GM23338 (cell line): Measurements from ENCODE around the gene PTGIR. TPM values are rescaled to one million over a fixed set of nuclear protein-coding genes. Genes with fewer than 3 reads are reported as not detected.

ENCODE experiments used
- ATAC-seq: fragments of 200-7000 bp; cut with Tn5 transposase; 3 replicates; pipeline ENCODE4 v1.9.1; 2020
- DNase-seq: peaks from one replicate; pipeline ENCODE4 v3.0.0-alpha.2; 2015; ENCODE audit warnings: low spot score
- H2AFZ ChIP-seq: fragments of 200-600 bp; sonication (generic); 2 replicates; pipeline ENCODE4 v1.8.0; 2016; ENCODE audit warnings: antibody characterized with exemption, mild to moderate bottlenecking, moderate library complexity
- H3F3A ChIP-seq: fragments of 200-600 bp; sonication (generic); replicated peaks from 2 replicates; pipeline ENCODE4 v1.8.0; 2017; ENCODE audit warnings: antibody characterized with exemption, mixed run types, low read depth
- H3K27ac ChIP-seq: fragments of 200-600 bp; sonication (generic); 2 replicates; pipeline ENCODE4 v1.6.1; 2016; ENCODE audit warnings: low read depth
- H3K27me3 ChIP-seq: fragments of 200-600 bp; sonication (generic); 2 replicates; pipeline ENCODE4 v1.8.0; 2016; ENCODE audit warnings: mild to moderate bottlenecking, mixed run types, moderate library complexity; ENCODE audit not compliant: insufficient read depth
- H3K36me3 ChIP-seq: fragments of 200-600 bp; sonication (generic); 2 replicates; pipeline ENCODE4 v1.8.0; 2016; ENCODE audit warnings: mild to moderate bottlenecking; ENCODE audit not compliant: insufficient read depth
- H3K4me1 ChIP-seq: fragments of 200-600 bp; sonication (generic); 2 replicates; pipeline ENCODE4 v1.8.0; 2016; ENCODE audit warnings: mild to moderate bottlenecking, moderate library complexity; ENCODE audit not compliant: insufficient read depth
- H3K4me2 ChIP-seq: fragments of 200-600 bp; sonication (generic); 2 replicates; pipeline ENCODE4 v1.7.1; 2017; ENCODE audit warnings: mixed run types
- H3K4me3 ChIP-seq: fragments of 200-600 bp; sonication (generic); 2 replicates; pipeline ENCODE4 v1.6.1; 2016; ENCODE audit warnings: mixed run types
- H3K79me2 ChIP-seq: fragments of 200-600 bp; sonication (generic); replicated peaks from 2 replicates; pipeline ENCODE4 v1.8.0; 2017; ENCODE audit warnings: mild to moderate bottlenecking; ENCODE audit not compliant: insufficient read depth
- H3K9me2 ChIP-seq: fragments of 200-600 bp; sonication (generic); 2 replicates; pipeline ENCODE4 v1.8.0; 2017; ENCODE audit not compliant: insufficient read depth
- H4K20me1 ChIP-seq: fragments of 200-600 bp; sonication (generic); replicated peaks from 2 replicates; pipeline ENCODE4 v1.8.0; 2017; ENCODE audit warnings: mild to moderate bottlenecking; ENCODE audit not compliant: insufficient read depth
- H3K27ac Mint-ChIP-seq: 2 replicates; pipeline ENCODE4 v1.8.0; 2020; ENCODE audit warnings: inconsistent platforms, mild to moderate bottlenecking, moderate library complexity, mixed read lengths
- H3K27me3 Mint-ChIP-seq: 3 replicates; pipeline ENCODE4 v1.8.0; 2022; ENCODE audit warnings: low read depth, mild to moderate bottlenecking, moderate library complexity, mixed read lengths, inconsistent platforms; ENCODE audit not compliant: insufficient read depth, poor library complexity
- H3K36me3 Mint-ChIP-seq: 3 replicates; pipeline ENCODE4 v1.8.0; 2021; ENCODE audit warnings: low read depth, mild to moderate bottlenecking, inconsistent platforms, moderate library complexity, mixed read lengths
- H3K4me1 Mint-ChIP-seq: 3 replicates; pipeline ENCODE4 v1.8.0; 2020; ENCODE audit warnings: mild to moderate bottlenecking, inconsistent platforms, mixed read lengths
- H3K4me3 Mint-ChIP-seq: 3 replicates; pipeline ENCODE4 v1.8.0; 2021; ENCODE audit warnings: moderate library complexity, mild to moderate bottlenecking, inconsistent platforms, mixed read lengths
- H3K9me3 Mint-ChIP-seq: 3 replicates; pipeline ENCODE4 v1.8.0; 2020; ENCODE audit warnings: moderate library complexity, mild to moderate bottlenecking, inconsistent platforms, mixed read lengths
- CREB1 ChIP-seq: fragments of 250-450 bp; sonication (Bioruptor Pico); IDR thresholded peaks from 2 replicates; pipeline ENCODE4 v1.5.0; 2020; ENCODE audit warnings: low read depth, mild to moderate bottlenecking, moderate library complexity
- EZH2 ChIP-seq: fragments of 200-600 bp; sonication (generic); IDR thresholded peaks from one replicate; pipeline ENCODE4 v1.8.0; 2017; ENCODE audit warnings: antibody characterized with exemption, mild to moderate bottlenecking, low read depth; ENCODE audit not compliant: unreplicated experiment
- POLR2AphosphoS5 ChIP-seq: IDR thresholded peaks from 2 replicates; pipeline ENCODE4 v1.6.1; 2016; ENCODE audit warnings: antibody characterized with exemption, low read depth
- STAT1 ChIP-seq: IDR thresholded peaks from one replicate; pipeline ENCODE4 v1.6.1; 2016; ENCODE audit warnings: antibody characterized with exemption; ENCODE audit not compliant: unreplicated experiment
- ZNF114 ChIP-seq: fragments of 250-450 bp; sonication (Bioruptor Pico); IDR thresholded peaks from 2 replicates; pipeline ENCODE4 v1.5.0; 2020; ENCODE audit warnings: mild to moderate bottlenecking, moderate library complexity
- ZNF331 ChIP-seq: fragments of 250-450 bp; sonication (Bioruptor Pico); IDR thresholded peaks from 2 replicates; pipeline ENCODE4 v1.5.0; 2020; ENCODE audit warnings: low read depth, mild to moderate bottlenecking, moderate library complexity
- polyA plus RNA-seq: library from polyadenylated mRNA; unstranded; fragments of >200 nt; fragmentation: Nextera tagmentation; extraction: Ambion mirVana; gene quantifications from 2 replicates; pipeline ENCODE4 v1.2.1, GENCODE V29; 2016
- total RNA-seq: library from RNA; depleted of rRNA; stranded (reverse); fragments of >200 nt; shearing (Covaris generic); gene quantifications from 2 replicates; pipeline ENCODE4 v1.2.3, GENCODE V29; 2014
- TF ChIP-seq, protein P1 (sequence below): IDR thresholded peaks from 2 replicates; pipeline ENCODE4 v1.6.1; 2016; ENCODE audit warnings: antibody characterized with exemption
- TF ChIP-seq, protein P2 (sequence below): IDR thresholded peaks from one replicate; pipeline ENCODE4 v1.6.1; 2018; ENCODE audit warnings: antibody characterized with exemption; ENCODE audit not compliant: unreplicated experiment

Gene PTGIR
- total and polyA plus RNA-seq, 2 experiments from 2014 or later = not detected

DNA sequence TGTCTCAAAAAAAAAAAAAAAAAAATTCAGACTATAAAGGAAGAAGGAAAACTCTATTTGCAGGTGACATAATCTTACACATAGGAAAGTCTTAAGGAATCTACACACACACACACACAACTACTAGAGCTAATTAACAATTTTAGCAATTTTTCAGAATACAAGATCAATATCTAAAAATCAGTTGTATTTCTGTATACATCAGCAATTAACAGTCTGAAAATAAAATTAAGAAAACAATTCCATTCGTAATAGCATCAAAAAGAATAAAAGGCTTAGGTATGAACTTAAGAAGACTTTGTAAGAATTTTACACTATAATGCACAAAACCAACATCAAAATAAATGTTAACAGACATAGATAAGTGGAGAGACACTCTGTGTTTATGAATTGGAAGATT is 39.4 kb downstream of the PTGIR start (continued):
- TF ChIP-seq, protein P1, sequence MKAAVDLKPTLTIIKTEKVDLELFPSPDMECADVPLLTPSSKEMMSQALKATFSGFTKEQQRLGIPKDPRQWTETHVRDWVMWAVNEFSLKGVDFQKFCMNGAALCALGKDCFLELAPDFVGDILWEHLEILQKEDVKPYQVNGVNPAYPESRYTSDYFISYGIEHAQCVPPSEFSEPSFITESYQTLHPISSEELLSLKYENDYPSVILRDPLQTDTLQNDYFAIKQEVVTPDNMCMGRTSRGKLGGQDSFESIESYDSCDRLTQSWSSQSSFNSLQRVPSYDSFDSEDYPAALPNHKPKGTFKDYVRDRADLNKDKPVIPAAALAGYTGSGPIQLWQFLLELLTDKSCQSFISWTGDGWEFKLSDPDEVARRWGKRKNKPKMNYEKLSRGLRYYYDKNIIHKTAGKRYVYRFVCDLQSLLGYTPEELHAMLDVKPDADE = no peak
- TF ChIP-seq ZNF331 (CRISPR knock-in tag) (no peak), EZH2 (no peak), CREB1 (CRISPR knock-in tag) (no peak), POLR2AphosphoS5 (no peak), ZNF114 (CRISPR knock-in tag) (no peak)
- TF ChIP-seq, protein P2, sequence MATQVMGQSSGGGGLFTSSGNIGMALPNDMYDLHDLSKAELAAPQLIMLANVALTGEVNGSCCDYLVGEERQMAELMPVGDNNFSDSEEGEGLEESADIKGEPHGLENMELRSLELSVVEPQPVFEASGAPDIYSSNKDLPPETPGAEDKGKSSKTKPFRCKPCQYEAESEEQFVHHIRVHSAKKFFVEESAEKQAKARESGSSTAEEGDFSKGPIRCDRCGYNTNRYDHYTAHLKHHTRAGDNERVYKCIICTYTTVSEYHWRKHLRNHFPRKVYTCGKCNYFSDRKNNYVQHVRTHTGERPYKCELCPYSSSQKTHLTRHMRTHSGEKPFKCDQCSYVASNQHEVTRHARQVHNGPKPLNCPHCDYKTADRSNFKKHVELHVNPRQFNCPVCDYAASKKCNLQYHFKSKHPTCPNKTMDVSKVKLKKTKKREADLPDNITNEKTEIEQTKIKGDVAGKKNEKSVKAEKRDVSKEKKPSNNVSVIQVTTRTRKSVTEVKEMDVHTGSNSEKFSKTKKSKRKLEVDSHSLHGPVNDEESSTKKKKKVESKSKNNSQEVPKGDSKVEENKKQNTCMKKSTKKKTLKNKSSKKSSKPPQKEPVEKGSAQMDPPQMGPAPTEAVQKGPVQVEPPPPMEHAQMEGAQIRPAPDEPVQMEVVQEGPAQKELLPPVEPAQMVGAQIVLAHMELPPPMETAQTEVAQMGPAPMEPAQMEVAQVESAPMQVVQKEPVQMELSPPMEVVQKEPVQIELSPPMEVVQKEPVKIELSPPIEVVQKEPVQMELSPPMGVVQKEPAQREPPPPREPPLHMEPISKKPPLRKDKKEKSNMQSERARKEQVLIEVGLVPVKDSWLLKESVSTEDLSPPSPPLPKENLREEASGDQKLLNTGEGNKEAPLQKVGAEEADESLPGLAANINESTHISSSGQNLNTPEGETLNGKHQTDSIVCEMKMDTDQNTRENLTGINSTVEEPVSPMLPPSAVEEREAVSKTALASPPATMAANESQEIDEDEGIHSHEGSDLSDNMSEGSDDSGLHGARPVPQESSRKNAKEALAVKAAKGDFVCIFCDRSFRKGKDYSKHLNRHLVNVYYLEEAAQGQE = no peak

DNA sequence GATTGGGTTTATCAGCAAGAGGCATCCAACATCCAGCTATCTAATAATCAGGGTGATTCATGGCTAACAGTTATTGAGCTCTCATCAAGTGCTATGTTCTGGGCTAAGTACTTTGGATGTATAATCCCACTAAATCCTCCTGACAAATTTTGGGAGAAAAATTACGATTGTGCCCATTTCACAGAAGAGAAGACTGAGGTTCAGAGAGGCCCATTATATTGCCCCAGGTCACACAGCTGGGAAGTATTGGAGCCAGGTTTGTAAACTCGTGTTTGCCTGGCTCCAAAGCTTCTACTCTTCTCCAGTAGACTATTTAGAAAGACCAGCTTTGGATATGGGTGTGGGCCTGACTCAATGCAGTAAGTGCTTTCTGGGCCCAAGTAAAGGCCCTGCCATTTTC is 44.6 kb downstream of the PTGIR start:
- ATAC-seq = no peak
- Mint-ChIP-seq H3K27me3 (peaks cover 8% of the 10 kb centered on the region), H3K9me3 (no peaks in the 10 kb centered on the region), H3K4me3 (no peak overlapping the region), H3K36me3 (no peaks in the 10 kb centered on the region), H3K4me1 (no peaks in the 10 kb centered on the region), H3K27ac (no peak overlapping the region)
- H3K9me2 ChIP-seq = no peaks in the 10 kb centered on the region
- H3K36me3 ChIP-seq = no peaks in the 10 kb centered on the region
- no peak overlapping the region for H3K4me2 ChIP-seq
- no peak for DNase-seq
- no peak overlapping the region for H2AFZ ChIP-seq
- no peaks in the 10 kb centered on the region for H3K79me2 ChIP-seq
- H4K20me1 ChIP-seq = no peaks in the 10 kb centered on the region
- H3F3A ChIP-seq = no peaks in the 10 kb centered on the region
- H3K27ac ChIP-seq = no peak overlapping the region
- no peak overlapping the region for H3K4me3 ChIP-seq
- H3K4me1 ChIP-seq = no peaks in the 10 kb centered on the region
- TF ChIP-seq EZH2 (no peak), POLR2AphosphoS5 (no peak), ZNF114 (CRISPR knock-in tag) (no peak), STAT1 (no peak), ZNF331 (CRISPR knock-in tag) (no peak)
- TF ChIP-seq, protein P1 = no peak
- TF ChIP-seq, protein P2 = no peak
- H3K27me3 ChIP-seq = no peaks in the 10 kb centered on the region
